HAP-1 (cell line): ENCODE data around the gene ANKRD28.
"Not testable (repeated sequence)": the region's sequence is repeated elsewhere in the genome, so short reads cannot be mapped to it uniquely, and the experiment has no call there.

Experiments
- DNase-seq, 2 experiments: peaks; one replicate each; pipeline ENCODE4 v3.0.0-alpha.2; 2016 to 2020; ENCODE audit warnings: low spot score in 2 of 2
- H3K27me3 ChIP-seq: fragments of 250-450 bp; sonication (Bioruptor Pico); 2 replicates; pipeline ENCODE4 v1.5.1; 2020; ENCODE audit warnings: low read depth, mild to moderate bottlenecking, moderate library complexity
- H3K36me3 ChIP-seq: fragments of 250-450 bp; sonication (Bioruptor Pico); replicated peaks from 2 replicates; pipeline ENCODE4 v1.5.1; 2020; ENCODE audit warnings: mild to moderate bottlenecking
- H3K4me1 ChIP-seq: fragments of 250-450 bp; sonication (Bioruptor Pico); 2 replicates; pipeline ENCODE4 v1.5.1; 2020; ENCODE audit warnings: mild to moderate bottlenecking
- H3K4me3 ChIP-seq: fragments of 250-450 bp; sonication (Bioruptor Pico); 2 replicates; pipeline ENCODE4 v1.5.1; 2020; ENCODE audit warnings: mild to moderate bottlenecking, moderate library complexity
- H3K9me3 ChIP-seq: fragments of 250-450 bp; sonication (Bioruptor Pico); 2 replicates; pipeline ENCODE4 v1.5.1; 2020; ENCODE audit warnings: mild to moderate bottlenecking, moderate library complexity
- in situ Hi-C: fragments of 300-500 bp; cut with MboI; formaldehyde crosslinking; loops from 3 replicates; pipeline ENCODE4 v1.14.3; 2020; ENCODE audit warnings: low sequenced_read_pairs, inconsistent platforms, mixed read lengths

ANKRD28 gene

DNA sequence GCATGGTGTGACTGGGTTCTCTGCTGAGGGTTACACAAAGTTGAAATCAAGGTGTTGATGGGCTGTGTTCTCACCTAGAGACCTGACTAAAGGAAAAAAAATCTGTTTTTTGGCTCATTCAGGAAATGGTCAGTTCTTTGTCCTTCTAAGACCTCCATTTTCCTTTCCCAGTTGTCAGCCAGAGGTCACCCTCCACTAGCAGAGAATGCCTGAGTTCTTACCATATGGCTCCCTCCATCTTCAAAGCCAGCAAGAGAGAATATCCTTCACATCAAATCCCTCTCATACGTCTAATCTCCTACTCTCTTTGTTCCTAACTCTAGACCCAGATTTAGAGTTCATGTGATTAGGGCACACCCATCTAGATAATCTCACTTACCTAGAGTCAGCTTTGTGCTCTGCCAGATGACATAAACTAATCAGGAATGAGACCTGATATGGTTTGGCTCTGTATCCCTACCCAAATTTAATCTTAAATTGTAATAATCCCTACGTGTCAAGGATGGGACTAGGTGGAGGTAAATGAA, 19.4 kb downstream of the ANKRD28 start:
- Histone ChIP-seq H3K36me3 (no peaks in the 10 kb centered on the region), H3K27me3 (no peaks in the 10 kb centered on the region), H3K4me1 (no peaks in the 10 kb centered on the region), H3K4me3 (no peak overlapping the region), H3K9me3 (no peaks in the 10 kb centered on the region; the same call in 1 of the 2 replicates)
- DNase-seq, result peak in 1 of 2 experiments; percentile 33
- in situ Hi-C loops, result no loop called here

DNA sequence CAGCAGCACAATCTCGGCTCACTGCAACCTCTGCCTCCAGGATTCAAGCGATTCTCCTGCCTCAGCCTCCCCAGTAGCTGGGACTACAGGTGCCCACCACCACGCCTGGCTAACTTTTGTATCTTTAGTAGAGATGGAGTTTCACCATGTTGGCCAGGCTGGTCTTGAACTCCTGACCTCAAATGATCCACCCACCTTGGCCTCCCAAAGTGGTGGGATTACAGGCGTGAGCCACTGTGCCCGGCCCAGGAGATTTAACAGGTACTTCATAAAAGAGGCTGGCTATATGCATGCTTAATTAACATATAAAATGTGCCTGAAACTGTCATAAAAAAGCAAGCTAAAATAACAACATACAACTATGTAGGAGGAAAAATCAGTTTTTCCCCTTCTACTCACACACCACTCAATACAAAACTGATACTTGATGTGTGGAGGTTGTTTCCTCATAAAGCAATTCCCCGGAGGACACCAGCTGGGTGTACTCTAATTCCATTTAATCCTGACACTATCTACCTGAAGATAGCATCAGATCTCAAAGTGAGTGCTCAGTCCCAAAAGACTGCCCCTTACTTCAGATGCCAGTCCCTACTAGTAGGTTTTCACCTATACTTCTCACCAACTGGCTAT, 22.7 kb downstream of the ANKRD28 start:
- H3K27me3 ChIP-seq, DNase-seq, H3K9me3 ChIP-seq, H3K4me3 ChIP-seq, H3K4me1 ChIP-seq, H3K36me3 ChIP-seq, in situ Hi-C loops: not testable (repeated sequence)

DNA sequence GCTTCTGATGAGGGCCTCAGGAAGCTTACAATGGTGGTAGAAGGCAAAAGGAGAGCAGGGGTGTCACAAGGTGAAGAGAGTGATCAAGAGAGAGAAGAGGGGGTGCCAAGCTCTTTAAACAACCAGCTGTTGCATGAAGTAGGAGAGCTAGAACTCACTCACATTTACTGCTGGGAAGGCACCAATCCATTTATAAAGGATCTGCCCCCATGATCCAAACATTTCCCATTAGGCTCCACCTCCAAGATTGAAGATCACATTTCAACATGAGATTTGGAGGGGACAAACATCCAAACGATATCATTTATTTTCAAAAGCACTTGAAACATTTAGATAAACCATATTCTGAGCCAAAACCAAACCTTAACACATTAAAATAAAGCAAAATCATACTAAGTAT, 26.3 kb downstream of the ANKRD28 start:
- in situ Hi-C loops, result no loop called here

DNA sequence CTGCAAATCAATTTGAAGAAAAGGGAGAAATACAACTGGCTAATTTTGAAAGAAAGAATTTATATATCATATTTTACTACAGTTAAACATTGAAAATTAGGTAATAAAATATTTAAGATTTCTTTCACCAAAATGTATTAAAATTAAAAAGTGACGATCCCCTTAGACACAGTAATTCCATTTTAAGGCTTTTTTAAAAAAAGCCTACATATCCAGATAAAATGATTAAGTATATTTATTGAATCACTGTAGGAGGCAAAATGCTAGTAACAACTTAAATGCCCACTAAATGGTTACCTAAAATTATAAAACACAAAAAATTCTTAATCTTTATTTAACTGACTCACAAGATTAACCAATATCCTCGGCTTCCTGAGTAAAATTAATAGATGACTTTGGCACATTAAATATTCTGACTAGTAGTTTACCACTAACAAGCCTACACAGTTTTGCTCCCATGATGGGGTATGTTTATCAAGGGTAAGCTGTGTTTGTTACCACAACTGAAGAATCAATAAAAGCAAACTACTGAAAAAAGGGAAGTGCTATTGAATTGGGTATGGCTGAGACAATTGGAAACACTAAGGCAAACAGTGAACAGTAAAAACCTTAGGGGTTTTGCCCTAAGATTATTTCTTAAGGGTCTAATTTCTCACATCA, 28.4 kb downstream of the ANKRD28 start:
- Histone ChIP-seq H3K36me3 (no peaks in the 10 kb centered on the region), H3K4me3 (no peak overlapping the region), H3K9me3 (no peaks in the 10 kb centered on the region), H3K4me1 (no peaks in the 10 kb centered on the region), H3K27me3 (no peaks in the 10 kb centered on the region)
- no peak for DNase-seq
- in situ Hi-C loops, result no loop called here

More for the DNA sequence above, 26.3 kb downstream of the ANKRD28 start:
- no peaks in the 10 kb centered on the region; the same call in 1 of the 2 replicates for H3K9me3 ChIP-seq
- H3K4me1 ChIP-seq, result no peaks in the 10 kb centered on the region
- no peak for DNase-seq
- no peak overlapping the region for H3K4me3 ChIP-seq
- no peaks in the 10 kb centered on the region for H3K27me3 ChIP-seq
- no peaks in the 10 kb centered on the region for H3K36me3 ChIP-seq

DNA sequence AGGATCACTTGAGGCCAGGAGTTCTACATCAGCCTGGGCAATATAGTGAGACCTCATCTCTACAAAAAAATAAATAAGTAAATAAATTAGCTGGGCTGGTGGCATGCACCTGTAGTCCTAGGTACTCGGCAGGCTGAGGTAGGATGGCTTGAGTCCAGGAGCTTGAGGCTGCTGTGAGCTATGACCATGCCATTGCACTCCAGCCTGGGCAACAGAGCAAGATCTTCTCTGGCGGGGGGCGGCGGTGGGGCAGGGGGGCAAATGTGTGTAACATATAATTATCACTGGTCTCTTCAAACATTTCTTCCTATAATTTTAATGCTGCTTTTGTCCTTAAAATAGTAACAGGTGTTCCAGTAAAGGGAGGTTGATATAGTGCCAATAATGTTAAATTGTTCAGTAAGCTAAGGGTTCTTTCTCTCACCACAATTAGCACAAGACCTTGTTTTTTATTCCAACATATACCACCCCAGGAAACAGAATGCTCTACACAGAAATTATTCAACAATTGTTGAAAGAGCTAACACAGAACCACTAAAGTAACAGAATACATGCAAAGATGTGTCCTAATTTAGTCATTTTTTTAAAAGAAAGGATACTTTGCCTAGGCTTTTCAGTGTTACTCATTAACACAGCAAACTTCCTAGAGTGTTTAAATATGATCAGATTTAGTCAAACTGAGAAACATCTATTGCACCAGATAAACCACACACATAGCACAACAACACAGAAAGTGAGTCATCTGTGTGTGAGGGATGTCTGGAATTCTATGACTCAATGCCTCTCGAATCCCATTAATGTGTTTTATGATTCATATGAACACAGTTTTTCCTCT, 29.1 kb downstream of the ANKRD28 start:
- Histone ChIP-seq H3K36me3 (no peaks in the 10 kb centered on the region), H3K27me3 (no peaks in the 10 kb centered on the region), H3K4me1 (no peaks in the 10 kb centered on the region), H3K9me3 (no peaks in the 10 kb centered on the region), H3K4me3 (no peak overlapping the region)
- DNase-seq, result no peak
- in situ Hi-C loops, result no loop called here

DNA sequence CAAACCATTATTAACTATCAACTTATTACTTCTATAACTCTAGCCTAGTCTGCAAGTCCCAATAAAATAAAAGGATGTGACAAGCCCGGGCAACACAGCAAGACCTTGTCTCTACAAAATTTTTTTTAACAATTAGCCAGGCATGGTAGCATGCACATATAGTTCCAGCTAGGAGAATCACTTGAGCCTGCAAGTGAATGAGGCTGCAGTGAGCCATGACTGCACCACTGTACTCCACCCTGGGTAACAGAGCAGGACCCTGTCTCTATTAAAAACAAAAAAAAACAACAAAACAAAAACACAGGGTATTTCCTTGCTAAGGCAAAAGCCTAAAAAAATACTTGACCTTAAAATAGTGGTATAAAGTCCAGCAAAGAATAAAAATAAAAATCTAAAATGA, 31.4 kb downstream of the ANKRD28 start:
- no peaks in the 10 kb centered on the region for H3K9me3 ChIP-seq
- no peaks in the 10 kb centered on the region for H3K36me3 ChIP-seq
- DNase-seq, result no peak
- no peaks in the 10 kb centered on the region for H3K27me3 ChIP-seq
- in situ Hi-C loops, result no loop called here
- H3K4me1 ChIP-seq, result no peaks in the 10 kb centered on the region
- H3K4me3 ChIP-seq, result no peak overlapping the region

DNA sequence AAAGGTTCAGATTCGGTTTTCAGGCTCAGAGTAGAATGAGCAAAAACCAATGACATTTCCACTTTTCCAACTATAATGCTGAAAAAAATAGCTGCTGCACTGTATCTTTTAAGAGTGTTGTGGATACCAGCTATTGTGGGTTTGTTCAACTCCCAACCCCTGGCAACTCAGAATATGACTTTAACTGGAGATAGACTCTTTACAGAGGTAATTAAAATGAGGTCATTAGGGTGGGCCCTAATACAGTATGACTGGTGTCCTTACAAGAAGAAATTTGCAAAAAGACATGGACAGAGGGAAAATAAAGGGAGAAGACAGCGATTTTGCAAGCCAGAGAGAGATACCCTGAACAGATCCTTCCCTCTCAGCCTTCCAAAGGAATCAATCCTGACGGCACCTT, 39.5 kb downstream of the ANKRD28 start:
- H3K36me3 ChIP-seq, result no peaks in the 10 kb centered on the region
- no peaks in the 10 kb centered on the region for H3K27me3 ChIP-seq
- H3K4me1 ChIP-seq, result peaks cover 23% of the 10 kb centered on the region
- no peak for DNase-seq
- no peaks in the 10 kb centered on the region for H3K9me3 ChIP-seq
- in situ Hi-C loops, result no loop called here
- H3K4me3 ChIP-seq, result no peak overlapping the region

DNA sequence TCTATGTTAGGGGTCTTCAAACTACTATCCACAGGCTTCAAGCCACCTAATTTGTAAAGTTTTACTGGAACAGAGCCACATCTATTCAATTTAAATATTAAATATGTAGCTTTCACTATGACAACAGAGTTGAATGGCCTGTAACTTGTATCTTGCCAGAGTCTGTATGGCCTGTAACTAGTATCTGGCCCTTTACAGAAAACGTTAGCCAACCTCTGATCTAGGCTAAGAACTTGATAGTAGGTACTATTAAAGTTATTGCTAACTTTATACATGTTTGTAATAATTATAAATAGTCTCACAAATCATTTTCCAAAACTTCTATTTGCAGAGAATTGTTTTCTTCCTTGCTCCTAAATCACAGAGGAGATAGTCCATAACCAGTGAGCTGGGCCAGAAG, 40.0 kb downstream of the ANKRD28 start:
- H3K27me3 ChIP-seq, result no peaks in the 10 kb centered on the region
- DNase-seq, result no peak
- no peaks in the 10 kb centered on the region for H3K9me3 ChIP-seq
- no peaks in the 10 kb centered on the region for H3K36me3 ChIP-seq
- no peak overlapping the region for H3K4me3 ChIP-seq
- in situ Hi-C loops, result no loop called here
- peaks cover 23% of the 10 kb centered on the region for H3K4me1 ChIP-seq

DNA sequence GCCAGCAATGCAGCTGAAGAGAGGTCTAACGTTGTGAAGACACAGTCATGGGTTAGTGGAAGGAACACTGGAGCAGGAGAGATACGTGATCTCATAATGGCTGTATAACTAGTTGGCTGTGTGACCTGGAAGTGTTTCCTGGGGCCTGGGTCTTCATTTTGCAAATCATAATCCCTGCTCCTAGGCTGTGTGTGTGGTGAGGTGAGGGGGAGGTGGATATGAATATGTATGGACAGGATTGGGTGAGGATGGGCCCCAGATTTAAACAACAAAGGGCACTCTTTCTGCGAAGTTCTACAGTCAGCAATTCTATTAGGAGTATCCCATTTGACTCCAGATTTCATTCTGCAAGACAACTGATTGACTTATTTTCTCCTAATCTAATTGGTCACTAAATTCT, 41.3 kb downstream of the ANKRD28 start:
- no peak overlapping the region for H3K4me3 ChIP-seq
- no peaks in the 10 kb centered on the region for H3K36me3 ChIP-seq
- H3K4me1 ChIP-seq, result peaks cover 23% of the 10 kb centered on the region
- no peaks in the 10 kb centered on the region for H3K27me3 ChIP-seq
- peak in 1 of 2 experiments; percentile 14 for DNase-seq
- no peaks in the 10 kb centered on the region for H3K9me3 ChIP-seq
- in situ Hi-C loops, result no loop called here

DNA sequence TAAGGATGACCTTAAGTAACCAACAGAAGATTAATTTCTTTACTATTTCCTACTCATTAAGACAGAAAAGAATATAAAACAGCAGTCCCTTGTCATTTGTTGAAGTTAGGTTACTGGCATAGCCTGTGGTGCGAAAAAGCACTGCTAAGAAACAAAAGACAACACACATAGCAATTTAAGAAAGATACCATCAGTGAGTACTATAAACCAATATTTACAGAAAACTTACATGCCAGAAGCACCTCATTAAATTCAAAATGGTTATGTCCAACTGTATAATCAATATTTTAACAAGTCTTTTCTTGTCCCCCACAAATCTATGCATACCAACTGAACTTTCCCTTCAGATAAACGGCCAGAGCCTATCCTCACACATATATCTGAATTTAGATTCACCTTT, 42.0 kb downstream of the ANKRD28 start:
- Histone ChIP-seq H3K36me3 (no peaks in the 10 kb centered on the region), H3K9me3 (no peaks in the 10 kb centered on the region), H3K4me1 (peaks cover 23% of the 10 kb centered on the region), H3K27me3 (no peaks in the 10 kb centered on the region), H3K4me3 (no peak overlapping the region)
- DNase-seq, result no peak
- in situ Hi-C loops, result no loop called here

DNA sequence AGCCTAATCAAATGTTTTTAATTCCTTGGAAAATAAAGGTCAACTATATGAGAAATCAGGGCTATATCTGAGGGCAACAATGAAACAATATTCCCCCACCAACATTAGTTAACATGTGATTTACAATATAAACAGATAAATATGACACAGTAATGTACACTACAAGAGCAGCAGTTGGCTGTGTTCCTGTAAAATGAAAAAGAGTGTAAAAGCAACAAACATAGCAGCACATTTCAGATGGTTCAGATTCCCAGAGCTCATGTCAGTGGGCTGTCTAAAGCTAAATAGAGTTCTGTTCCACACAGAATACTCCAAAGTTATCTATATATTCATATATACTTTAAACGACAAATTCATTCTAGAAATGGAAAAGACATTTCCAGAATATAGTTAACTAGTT, 42.6 kb downstream of the ANKRD28 start:
- no peaks in the 10 kb centered on the region for H3K27me3 ChIP-seq
- peaks cover 23% of the 10 kb centered on the region for H3K4me1 ChIP-seq
- H3K9me3 ChIP-seq, result no peaks in the 10 kb centered on the region
- no peaks in the 10 kb centered on the region for H3K36me3 ChIP-seq
- DNase-seq, result no peak
- H3K4me3 ChIP-seq, result no peak overlapping the region
- in situ Hi-C loops, result no loop called here

DNA sequence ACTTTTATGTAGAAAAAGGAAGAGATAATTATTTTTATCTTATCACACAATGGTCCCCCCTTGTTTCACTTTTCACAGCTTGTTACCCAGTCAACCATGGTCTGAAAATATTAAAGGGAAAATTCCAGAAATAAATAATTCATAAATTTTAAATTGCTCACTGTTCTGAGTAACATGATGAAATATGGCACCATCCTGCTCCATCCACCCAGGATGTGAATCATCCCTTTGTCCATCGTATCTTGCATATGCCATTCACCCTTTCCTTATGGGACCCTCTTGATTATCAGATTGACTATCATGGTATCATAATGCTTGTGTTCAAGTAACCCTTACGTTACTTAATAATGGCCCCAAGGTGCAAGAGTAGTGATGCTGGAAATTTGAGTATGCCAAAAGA, 43.7 kb downstream of the ANKRD28 start:
- Histone ChIP-seq H3K36me3 (no peaks in the 10 kb centered on the region), H3K4me3 (no peak overlapping the region), H3K4me1 (peaks cover 18% of the 10 kb centered on the region), H3K27me3 (no peaks in the 10 kb centered on the region), H3K9me3 (no peaks in the 10 kb centered on the region)
- in situ Hi-C loops, result no loop called here
- no peak for DNase-seq

DNA sequence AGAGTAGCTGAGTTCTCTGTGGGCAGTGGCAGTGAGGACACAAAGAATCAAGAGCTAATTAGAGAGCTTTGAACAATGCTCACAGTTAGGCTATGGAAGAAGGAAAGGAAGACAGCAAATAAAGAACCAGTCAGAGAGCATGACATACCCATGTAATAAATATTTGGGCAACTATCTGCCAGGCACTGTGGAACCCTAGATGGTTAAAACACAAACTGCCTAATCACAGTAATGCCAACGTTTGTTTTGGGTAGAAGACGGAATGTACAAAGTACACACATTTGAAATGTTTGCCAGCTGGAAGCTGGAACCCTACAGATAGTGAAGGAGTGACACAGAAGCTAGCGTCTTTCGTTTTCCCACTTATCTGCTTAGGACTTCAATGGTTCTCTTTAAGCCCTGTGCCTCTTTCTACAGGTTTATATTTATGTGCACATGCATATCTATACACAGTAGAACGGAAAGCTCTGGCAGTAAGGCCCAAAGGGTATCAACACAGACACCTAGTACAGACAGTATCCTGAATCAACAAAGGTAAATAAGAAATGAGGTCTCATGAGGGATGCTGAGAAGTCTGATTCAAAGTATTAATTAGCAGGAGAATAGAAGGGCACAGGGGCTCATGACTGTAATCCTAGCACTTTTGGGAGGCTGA, 44.6 kb downstream of the ANKRD28 start:
- H3K36me3 ChIP-seq, result no peaks in the 10 kb centered on the region
- DNase-seq, result no peak
- H3K27me3 ChIP-seq, result no peaks in the 10 kb centered on the region
- no peak overlapping the region for H3K4me3 ChIP-seq
- H3K4me1 ChIP-seq, result peaks cover 10% of the 10 kb centered on the region
- no peaks in the 10 kb centered on the region for H3K9me3 ChIP-seq
- in situ Hi-C loops, result no loop called here
